GM03348 (cell line): Measurements from ENCODE around the gene SEPTIN6.
"Not testable (repeated sequence)": the region's sequence is repeated elsewhere in the genome, so short reads cannot be mapped to it uniquely, and the experiment has no call there.

Experiments
- DNase-seq: peaks from one replicate; pipeline ENCODE4 v3.0.0; 2012; ENCODE audit warnings: low spot score

The SEPTIN6 gene

GRCh38 chrX:119690921-119691716, 1.8 kb downstream of the SEPTIN6 start:
- DNase-seq = peak; percentile 36

- DNase-seq = no peak
Observed at GRCh38 chrX:119688911-119689321, 4.1 kb downstream of the SEPTIN6 start.

- DNase-seq = peak; percentile 22
Observed at GRCh38 chrX:119687661-119688413, 5.1 kb downstream of the SEPTIN6 start.

GRCh38 chrX:119686087-119686691, 6.8 kb downstream of the SEPTIN6 start:
- peak; percentile 52 for DNase-seq

GRCh38 chrX:119685225-119686066, 7.5 kb downstream of the SEPTIN6 start:
- no peak for DNase-seq

GRCh38 chrX:119684916-119685224, 8.1 kb downstream of the SEPTIN6 start:
- peak; percentile 27 for DNase-seq

GRCh38 chrX:119684312-119684711, 8.7 kb downstream of the SEPTIN6 start:
- not testable (repeated sequence) for DNase-seq

GRCh38 chrX:119682019-119682989, 10.7 kb downstream of the SEPTIN6 start:
- no peak for DNase-seq

GRCh38 chrX:119677654-119677981, 15.3 kb downstream of the SEPTIN6 start:
- DNase-seq = no peak

GRCh38 chrX:119676949-119677653, 15.9 kb downstream of the SEPTIN6 start:
- no peak for DNase-seq

GRCh38 chrX:119673336-119673735, 19.6 kb downstream of the SEPTIN6 start:
- no peak for DNase-seq

- DNase-seq = no peak
Observed at GRCh38 chrX:119672426-119672825, 20.5 kb downstream of the SEPTIN6 start.

- DNase-seq = no peak
Observed at GRCh38 chrX:119669424-119670037, 23.4 kb downstream of the SEPTIN6 start.

GRCh38 chrX:119667111-119667878, 25.7 kb downstream of the SEPTIN6 start:
- no peak for DNase-seq

GRCh38 chrX:119664877-119665276, 28.1 kb downstream of the SEPTIN6 start:
- not testable (repeated sequence) for DNase-seq

- no peak for DNase-seq
Observed at GRCh38 chrX:119661486-119661885, 31.5 kb downstream of the SEPTIN6 start.

- no peak for DNase-seq
Observed at GRCh38 chrX:119659522-119659921, 33.4 kb downstream of the SEPTIN6 start.

GRCh38 chrX:119655125-119655524, 37.8 kb downstream of the SEPTIN6 start:
- DNase-seq = peak; percentile 56

GRCh38 chrX:119654112-119654531, 38.8 kb downstream of the SEPTIN6 start:
- DNase-seq = no peak
